Activated CD8-positive, alpha-beta memory T cell treated with anti-CD3 and anti-CD28 coated beads, Interleukin-2, amount 50 U/mL, for 24 hours (primary cell): ENCODE data around the gene IP6K1.
"Not testable (repeated sequence)": the region's sequence is repeated elsewhere in the genome, so short reads cannot be mapped to it uniquely, and the experiment has no call there.

Source experiments
- DNase-seq: peaks from one replicate; pipeline ENCODE4 v3.0.0-alpha.2; 2020; ENCODE audit errors: extremely low read depth

IP6K1 gene

DNA sequence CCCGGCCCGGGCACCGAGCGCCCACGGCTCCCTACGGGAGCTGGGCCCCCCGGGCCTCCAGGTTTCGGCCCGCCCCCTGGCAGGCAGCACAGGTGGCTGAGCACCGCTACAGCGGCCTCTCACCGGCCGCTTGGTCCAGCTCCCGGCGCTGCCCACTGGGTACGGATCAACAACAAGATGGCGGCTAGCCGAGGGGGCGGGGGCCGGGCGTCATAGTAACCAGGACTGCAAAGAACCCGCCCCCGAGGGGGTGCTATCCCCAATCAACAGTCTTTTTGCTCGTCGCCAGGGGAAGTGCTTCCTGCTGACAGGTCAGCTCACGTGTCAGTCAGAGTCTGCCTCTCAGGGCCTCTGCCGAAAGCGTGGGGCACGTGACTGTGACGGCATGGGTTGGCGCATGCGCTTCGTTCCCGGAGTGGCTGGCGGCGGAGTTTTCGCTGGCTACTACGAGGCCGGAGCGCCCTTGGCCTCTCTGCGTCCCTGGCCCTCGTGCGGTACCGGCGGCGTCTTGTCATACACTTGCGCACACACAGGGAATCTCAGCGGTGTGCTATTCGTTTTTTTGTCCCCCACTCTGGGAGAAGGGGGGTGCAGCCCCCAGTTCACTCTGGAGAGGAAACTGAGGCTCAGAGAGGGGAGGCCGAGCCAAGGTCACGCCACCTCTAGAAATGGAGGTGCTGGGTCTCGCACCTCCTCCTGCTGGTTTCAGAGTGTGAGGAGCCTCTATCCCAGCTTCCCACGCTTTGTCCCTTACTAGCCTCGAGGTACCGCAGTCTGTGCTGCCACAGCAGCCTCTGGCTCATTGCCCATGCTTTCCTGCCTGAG is at the start of gene IP6K1:
Gene IP6K1, minus strand, starts transcription at position 186 of the 825 bp plus-strand sequence. CDS start 38,502 bp downstream, outside the sequence.
- peak; percentile 100 for DNase-seq

DNA sequence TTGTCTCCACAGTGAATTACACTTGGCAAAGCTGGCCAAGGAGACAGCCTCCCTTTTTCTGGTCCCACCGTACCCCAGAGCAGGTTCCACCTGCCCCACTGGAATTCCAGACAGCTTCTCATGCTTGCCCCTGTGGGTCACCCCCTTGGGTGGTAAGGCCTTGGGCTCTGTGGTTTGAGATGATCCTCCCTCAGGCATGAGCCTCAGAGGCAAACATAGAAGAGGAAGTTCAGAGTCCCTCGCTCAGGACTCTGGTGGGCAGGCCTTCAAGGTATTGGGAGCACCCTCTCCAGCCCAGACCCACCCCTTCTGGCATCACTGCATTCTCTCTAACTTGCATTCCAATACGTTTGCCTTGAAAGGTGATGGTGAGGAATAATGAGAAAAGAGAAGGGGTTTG is 45.0 kb upstream of the IP6K1 start:
- no peak for DNase-seq

DNA sequence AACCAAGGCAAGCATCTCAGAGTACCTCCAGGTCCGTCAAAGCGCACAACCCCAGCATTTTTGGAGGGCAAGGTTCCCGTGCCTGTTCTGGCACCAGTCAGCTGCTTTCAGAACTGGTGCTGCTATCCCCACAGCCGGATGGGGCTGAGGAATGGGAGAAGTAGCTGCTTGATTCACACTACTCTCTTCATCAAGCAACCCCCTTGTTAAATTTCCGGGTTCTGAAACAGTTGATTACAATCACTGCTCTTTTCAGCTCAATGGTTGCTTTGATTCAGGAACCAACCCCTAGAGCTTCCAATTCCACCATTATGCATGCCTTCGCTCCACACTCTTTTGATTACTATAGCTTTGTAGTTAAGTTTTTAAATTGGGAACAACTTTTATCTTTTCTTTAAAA is 39.7 kb upstream of the IP6K1 start:
- no peak for DNase-seq

DNA sequence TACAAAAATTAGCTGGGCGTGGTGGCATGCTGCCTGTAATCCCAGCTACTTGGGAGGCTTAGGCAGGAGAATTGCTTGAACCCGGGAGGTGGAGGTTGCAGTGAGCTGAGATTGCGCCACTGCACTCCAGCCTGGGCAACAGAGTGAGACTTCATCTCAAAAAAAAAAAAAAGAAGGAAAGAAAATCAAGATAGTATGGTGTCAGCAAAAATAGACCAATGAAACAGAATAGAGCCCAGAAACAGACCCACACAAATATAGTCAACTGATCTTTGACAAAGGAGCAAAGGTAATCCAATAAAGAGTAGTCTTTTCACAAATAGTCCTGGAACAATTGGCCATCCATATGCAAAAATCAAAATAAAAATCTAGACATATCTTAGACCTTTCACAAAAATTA is 36.8 kb upstream of the IP6K1 start:
- DNase-seq: not testable (repeated sequence)

DNA sequence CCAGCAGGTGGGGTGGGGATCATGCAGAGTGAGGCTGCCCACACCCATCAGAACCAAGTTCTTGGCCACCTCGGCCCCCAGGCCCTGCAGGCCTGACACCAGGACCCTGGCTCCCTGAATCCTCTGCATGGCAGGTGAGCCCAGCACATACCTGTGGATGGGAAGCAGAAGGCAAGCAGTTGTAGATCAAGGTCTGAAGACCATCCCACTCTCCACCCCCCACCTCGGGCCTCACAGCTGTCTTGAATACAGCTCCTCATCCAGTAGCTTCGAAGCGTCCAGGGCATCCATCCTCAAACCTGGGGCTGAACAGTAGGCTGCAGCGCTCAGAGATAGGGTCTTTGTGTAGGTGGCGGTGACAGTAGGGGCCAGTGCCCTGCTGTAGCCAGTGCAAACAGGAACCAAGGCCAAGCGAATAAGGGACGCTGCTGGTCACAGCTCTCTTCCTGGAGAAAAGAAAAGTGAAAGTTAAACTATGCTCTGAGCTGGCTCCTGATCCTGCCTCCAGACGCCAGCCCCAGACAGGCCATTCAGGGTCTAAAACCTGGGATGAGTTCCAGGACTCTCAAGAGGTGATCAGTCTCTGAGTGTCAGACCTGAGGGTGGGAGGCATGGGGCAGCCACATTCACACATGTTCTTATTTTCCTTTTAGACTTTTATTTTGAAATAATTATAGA is 27.3 kb upstream of the IP6K1 start, which contains the start of gene UBA7:
Gene UBA7, minus strand, starts transcription at position 457 of the 678 bp plus-strand sequence. Its CDS starts 166 bp downstream, at position 291.
- no peak for DNase-seq

DNA sequence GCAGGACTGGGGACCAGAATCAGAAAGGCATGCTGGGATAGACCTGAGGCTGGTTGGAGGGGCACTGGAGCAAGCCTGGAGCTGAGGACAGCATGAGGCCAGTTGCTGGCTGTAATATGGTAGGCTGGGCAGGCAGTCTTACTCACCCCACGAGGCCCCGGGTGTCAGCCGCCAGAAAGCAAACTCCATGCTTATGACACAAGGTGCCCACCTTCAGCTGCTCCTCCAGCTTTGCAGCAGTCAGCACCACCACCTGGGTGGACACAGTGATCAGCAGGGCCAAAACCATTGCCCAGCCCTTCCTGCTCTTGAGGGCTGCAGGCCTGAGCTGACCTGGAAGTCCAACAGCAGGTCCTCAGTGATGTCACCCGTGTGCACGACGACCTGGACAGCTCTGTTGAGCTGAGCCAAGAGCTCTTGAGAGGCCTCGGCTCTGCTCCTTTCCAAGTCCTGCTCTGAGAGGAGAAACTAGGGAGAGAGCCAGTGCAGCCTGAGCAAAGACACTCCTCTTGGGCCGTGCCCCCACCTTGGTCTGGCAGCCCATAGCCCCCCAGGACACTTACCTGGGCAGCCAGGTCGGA is 26.7 kb upstream of the IP6K1 start:
- DNase-seq: no peak

DNA sequence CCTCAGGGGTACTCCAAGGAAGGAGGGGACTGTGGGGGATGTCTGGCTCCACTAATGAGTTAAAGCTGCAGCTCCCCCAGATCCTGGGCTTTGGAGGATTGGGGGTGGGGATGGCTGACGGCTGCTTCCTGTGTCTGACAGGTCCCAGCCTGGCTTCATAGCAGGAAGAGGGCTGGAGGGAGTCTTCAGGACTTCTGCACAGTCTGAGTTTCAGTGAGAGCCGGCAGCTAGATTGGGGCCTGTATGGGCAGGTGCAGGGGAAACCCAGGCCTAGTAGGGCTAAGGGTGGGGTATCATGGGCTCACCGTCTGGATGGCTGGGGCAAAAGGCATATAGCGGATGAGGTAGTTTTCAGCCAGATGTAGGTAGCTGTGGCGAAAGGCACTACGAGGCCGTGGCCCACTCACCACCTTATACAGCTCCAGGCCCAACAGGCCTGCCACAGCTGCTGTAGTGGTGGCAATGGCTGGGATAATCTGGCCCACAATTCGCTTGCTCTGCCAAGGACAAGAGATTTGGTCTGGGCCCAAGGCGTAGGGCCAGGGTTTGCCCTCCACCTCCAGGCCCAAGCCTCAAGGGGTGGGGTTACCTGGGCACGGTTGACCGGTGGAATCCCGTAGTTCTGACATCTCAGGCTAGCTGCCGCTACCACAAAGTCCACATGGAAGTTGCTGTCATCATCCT is 21.2 kb upstream of the IP6K1 start:
- DNase-seq: no peak

DNA sequence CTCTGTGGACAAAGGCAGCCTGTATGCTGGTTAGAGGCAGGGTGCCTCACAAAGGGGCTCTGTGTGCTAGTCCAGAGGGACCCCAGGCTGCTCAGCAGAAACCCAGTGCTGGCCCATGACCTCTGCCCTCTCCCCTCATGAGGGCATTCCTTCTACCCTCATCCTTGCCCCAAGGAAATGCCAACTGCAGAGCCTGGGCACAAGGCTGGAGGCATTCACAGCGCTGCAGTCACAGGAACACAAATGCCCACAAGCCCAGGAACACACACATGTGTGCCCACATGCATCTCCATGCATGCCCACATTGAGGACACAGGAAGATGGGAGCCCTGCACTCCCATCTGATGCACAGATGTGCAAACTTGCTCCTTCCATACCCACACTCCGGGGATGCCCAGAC is 20.5 kb upstream of the IP6K1 start:
- no peak for DNase-seq

- DNase-seq: no peak
These were observed 19.8 kb upstream of the IP6K1 start for GRCh38 chr3:49805897-49806701.

DNA sequence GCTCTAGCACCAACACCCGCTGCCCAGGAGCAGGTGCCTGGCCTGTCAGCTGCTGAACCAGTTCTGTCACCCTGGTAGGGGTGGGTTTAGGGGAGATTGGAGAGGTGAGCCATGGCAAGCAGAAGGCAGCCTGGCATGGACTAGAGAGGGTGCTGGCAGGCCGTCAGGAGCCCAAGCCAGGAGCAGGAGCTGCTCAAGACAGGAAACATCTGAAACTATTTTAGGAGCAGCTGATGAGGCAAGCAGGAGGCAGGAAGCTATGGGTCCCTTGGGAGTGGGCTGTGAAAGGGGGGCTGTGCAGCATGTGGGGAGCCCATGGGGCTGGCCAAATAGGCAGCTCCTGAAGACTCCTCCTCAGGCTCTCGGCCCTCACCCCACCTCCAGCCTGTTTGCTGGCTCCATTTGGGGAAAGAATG is 19.0 kb upstream of the IP6K1 start:
- no peak for DNase-seq

DNA sequence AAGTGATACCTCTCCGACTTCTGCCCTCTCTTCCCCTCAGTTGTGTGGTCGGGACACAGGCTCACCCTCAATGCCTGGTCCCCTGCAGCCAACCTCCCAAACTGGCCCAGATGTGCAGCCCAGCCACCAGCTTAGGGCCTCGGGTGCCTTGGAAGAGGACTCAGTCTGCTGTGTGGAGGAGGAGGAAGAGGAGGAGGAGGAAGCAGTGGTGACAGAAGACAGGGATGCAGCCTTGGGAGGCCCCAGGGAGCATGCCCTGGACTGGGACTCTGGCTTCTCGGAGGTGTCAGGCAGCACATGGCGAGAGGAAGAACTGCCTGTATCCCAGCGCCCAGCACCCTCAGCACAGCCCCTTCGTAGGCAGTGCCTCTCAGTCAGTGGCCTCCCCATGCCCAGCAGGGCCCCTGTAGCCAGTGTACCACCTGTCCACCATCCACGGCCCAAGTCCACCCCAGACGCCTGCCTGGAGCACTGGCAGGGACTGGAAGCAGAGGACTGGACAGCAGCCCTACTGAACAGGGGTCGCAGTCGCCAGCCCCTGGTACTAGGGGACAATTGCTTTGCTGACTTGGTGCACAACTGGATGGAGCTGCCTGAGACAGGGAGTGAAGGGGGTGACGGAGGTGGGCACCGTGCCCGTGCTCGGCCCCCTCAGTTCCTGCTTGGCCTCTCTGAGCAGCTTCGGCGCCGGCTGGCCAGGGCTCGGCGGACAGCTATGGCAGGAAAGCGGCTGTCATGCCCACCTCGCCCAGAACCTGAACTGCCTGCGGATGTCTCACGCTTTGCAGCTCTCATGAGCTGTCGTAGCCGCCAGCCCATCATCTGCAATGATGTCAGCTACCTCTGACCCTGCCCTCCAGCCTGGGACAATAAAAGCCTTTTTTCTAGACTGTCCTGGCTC is 18.0 kb upstream of the IP6K1 start:
- DNase-seq: no peak

DNA sequence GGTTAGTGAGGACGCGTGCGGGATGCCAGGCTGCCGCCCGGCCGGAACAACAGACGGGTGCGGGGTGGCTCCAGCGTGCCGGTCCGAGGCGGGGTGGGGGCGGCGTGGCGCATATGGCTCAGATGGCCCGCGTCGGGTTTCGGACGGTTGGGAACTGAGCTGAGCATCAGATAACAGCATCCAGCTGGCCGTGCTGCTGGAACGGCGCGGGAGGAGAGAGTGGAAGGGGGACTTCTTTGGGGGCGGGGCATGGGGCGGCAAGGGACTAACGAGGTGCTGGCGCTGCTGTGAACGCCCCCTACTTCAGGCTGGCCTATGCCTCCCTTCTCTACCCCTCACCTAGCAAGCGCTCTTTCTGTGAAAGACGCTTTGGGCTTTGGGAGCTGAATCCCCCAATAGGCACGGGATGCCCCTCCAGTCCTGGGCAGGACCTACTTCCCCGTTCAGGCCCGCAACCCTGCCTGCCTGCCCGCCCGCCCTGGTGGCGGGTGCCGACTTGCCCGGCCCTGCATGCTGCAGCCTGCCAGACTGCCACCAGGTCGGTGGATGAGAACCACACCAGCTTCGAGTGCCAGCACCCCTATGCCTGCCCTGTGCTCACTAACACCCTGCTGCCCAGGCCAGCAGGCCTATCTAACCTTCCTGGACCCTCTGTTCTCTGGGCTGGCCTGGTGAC is 17.3 kb upstream of the IP6K1 start:
- DNase-seq: no peak

- DNase-seq: peak; percentile 71
These were observed 16.6 kb upstream of the IP6K1 start, which contains the start of gene INKA1 for GRCh38 chr3:49802719-49803464. Gene INKA1, plus strand, starts transcription at chr3:49803261. Its CDS starts 132 bp downstream, at chr3:49803393.

- no peak for DNase-seq
These were observed 14.8 kb upstream of the IP6K1 start for GRCh38 chr3:49801160-49801559.

DNA sequence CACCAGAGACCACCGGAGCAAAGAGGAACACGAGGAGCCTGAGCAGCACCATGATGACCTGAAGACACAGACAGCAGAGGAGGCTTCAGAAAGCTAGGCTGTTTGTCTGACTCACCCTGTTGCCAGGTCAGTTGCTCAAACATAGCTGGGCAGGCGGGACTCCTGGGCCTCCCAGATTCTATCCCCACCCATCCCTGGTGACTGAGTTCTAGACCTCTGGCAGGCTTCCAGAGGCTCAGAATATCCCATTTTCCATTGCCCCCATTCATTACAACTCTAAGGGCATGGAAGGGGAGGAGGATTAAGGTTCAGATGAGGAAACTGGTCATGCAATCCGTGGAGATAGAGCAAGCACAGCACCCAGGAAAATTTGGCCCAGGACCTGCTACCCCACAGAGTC is 13.4 kb upstream of the IP6K1 start, which contains the start of gene CDHR4:
Gene CDHR4, minus strand, starts transcription at position 113 of the 400 bp plus-strand sequence. Its CDS starts 61 bp downstream, at position 52.
- no peak for DNase-seq

DNA sequence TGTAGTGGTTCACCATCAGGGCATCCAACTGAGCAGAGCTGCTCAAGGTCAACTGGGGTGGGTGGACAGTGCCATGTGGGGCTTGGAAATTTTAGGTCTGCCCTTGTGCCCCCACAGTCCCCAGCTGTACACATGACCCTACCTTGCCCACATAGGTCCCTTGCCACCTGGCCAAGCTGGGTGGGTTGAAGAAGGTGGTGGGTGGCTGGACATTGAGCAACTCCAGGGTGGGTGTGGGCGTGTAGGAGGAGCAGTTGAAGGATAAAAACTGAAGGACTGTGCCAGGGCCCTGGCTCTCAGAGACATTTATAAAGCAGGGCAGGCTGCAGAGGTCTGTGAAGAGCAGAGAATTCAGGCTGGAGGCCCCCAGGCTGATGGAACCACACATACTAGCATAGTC is 12.8 kb upstream of the IP6K1 start:
- DNase-seq: no peak

DNA sequence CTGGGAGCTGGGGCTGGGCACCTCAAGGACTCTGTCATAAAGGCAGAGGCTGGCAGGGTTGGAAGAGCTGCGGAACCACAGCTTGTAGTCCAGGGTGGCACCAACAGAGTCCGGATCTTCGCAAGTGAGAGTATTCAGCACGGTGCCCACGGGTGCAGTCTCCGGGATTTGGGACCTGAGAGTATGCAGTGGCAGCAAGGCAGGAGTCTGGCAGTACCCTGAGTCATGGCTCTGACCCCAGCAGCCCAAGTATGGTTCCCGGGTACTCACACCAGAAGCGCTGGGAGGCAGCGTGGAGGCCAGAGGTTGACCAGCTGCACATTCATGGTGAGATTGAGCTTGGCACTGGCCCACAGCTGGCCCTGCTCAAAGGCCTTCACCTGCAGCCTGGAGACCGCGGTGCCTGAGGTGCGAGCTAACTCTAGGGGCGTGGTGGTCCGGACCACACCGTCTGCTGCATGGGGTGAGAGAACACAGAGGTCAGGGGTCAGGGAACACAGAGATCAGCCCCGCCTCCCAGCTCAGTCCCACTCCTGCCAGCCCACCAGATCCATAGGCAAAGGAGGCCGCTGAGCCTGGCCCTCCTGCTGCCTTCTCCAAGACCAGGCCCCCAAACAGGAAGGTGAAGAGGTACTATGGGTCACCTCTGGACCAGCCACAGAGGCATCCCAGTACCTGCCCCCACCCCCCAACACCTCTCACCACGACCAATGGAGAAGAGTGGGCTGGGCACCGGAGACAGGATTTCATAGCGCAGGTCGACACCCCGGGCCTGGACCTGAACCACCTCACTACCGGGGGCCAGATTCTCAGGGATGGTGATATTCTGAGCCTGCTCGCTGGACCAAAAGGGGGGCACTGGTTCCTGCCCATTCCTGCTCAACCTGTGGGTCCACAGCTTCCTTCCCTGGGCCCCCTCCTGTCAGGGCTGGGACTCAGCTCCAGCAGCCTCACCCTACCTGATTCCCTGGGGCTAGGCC is 8.9 kb upstream of the IP6K1 start:
- DNase-seq: no peak
